GM21381 (cell line): ENCODE data around the gene MYBPC1.

Experiments used
- ATAC-seq: cut with Tn5 transposase; IDR thresholded peaks from one replicate; pipeline ENCODE4 v1.9.1; 2021; ENCODE audit warnings: mild to moderate bottlenecking, moderate library complexity; ENCODE audit not compliant: unreplicated experiment

The MYBPC1 gene

DNA sequence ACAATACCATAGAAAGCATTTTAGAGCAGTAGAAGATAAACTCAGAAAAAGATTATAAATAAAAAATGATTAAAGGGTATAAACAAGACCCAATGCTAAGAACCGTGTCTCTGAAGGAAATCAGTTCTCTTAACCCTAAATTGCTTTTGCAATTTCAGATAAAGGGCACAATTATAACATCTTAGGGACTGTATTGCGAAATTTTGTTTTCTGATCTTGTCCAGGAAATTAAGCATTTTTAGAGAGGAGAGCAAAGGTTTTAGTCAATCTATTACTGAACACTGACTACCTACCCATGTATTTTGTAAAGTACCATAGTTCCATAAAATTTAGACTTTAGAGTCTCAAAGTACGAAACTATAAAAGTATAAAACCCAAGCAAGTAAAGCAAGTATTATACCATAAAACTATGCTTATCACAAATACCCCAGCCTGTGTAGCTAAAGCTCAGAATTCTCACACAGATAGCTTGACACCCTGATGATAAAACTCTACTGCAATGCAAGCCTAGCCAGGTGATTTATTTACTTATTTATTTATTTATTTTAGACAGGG is 95.8 kb downstream of the MYBPC1 start:
- no peak for ATAC-seq

DNA sequence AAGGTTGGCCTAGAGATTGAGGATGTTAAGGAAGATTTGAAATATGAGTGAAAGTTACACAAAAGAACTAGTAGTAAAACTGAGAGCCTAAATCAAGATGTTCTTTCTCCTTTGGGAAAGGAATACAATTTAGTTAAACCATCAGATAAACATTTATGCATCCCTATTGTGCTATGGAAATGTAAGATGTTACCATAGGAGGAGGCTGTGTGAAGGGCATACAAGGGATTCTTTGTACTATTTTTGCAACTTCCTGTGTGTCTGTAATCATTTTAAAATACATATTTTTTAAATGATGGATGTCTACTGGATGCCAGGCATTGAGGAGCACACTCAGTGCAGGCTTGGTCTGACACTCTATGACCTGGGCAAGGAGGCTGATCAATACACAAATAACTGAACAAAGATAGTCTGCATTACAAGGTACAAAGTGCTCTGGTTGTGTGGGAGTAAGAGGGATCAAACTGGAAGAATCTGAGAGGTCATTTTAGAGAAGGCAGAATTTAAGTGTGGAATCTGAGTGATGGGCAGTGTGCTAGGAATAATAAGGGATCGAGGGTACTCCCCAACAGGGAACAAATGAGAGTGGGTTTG is 96.8 kb downstream of the MYBPC1 start:
- no peak for ATAC-seq

DNA sequence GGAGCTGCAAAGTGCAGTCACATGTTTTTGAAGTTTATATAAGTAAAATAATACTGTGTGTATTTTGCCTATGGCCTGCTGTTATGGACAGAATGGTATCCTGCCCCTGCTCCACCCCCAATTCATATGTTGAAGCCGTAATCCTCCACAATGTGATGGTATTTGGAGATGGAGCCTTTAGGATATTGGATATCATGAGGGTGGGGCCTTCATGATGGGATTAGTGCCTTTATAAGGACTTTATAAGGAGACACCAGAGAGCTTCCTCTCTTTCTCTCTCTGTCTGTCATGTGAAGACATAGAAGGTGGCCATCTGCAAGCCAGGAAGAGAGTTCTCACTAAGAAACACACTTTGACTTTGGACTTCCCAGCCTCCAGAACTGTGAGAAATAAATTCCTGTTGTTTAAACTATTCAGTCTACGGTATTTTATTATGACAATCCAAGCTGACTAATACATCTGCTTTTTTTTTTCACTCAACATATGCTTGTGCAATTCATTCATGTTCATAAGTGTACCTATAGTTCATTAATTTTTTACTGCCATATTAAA is 99.6 kb downstream of the MYBPC1 start:
- ATAC-seq = no peak

DNA sequence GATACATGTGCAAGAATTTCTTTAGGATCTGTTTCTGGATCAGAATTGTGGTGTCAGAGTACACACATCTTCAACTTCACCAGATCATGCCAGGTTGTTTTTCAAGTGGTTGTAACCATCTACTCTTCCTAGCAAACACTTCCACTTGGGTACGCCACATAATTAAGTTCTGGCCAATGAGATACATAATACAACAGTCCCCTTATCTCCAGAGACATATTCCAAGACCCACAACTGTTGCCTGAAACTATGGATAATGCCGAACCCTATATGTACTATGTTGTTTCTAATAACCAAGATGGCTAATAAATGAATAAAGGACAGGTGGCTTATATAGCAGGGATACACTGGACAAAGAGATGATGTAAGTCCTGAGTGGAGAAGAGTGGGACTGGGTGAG is 100.2 kb downstream of the MYBPC1 start:
- ATAC-seq = no peak

DNA sequence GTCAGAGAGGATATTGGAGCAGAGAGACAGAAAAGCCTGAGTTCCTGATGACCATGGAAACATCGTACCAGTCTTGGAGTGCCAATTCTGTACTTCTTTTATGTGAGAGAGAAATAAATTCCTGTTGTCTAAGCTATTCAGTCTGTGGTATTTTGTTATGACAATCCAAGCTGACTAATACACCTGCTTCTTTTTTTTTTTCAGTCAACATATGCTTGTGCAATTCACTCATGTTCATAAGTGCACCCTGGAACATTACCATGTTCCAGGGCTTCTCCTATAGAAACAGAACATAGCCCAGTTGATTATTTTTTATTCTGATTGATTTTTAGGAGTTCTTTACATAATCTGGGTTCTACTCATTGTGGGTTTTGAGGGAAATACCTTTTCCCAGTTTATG is 100.9 kb downstream of the MYBPC1 start:
- no peak for ATAC-seq

DNA sequence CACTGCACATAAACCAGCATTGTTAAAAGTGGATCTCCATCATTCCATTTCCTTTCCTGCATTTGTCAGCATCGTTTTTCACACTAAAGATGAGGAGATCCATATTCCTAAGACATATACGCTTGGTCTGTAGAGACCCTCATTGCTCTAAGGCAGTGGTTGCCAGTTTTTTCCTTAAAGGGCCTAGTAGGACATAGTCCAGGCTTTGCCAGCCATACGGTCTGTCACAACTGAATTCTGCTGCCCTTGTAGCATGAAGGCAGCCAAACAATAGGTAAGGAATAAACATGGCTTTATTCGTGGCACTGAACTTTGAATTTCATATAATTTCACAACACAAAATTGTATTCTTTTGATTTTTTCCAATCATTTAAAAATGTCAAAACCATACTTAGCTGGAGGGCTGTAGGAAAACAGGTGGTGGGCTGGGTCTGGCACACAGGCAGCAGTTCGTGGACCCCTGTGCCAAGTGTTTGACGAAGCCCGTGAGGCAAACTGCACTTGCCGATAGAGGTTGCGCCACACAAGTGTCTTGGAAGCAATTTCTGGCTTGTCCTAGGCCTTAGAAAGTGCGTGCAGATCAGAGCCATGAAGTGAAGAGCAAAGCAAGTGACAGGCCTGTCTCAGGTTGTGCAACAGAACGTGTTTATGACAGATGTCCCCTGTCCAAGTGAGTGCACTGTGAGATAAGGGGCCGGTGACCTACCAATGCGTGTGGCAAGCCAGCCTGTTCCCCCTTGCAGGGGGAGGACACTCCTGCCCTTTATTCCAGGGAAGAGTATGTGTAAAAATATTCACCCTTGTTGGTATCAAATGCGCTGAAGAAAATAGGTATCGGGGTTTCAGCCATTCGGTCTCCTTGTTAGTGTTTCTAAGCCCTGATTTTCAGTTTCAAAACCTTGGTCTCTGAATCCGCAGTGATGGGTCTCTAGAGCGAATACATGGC is 101.8 kb downstream of the MYBPC1 start:
- no peak for ATAC-seq

DNA sequence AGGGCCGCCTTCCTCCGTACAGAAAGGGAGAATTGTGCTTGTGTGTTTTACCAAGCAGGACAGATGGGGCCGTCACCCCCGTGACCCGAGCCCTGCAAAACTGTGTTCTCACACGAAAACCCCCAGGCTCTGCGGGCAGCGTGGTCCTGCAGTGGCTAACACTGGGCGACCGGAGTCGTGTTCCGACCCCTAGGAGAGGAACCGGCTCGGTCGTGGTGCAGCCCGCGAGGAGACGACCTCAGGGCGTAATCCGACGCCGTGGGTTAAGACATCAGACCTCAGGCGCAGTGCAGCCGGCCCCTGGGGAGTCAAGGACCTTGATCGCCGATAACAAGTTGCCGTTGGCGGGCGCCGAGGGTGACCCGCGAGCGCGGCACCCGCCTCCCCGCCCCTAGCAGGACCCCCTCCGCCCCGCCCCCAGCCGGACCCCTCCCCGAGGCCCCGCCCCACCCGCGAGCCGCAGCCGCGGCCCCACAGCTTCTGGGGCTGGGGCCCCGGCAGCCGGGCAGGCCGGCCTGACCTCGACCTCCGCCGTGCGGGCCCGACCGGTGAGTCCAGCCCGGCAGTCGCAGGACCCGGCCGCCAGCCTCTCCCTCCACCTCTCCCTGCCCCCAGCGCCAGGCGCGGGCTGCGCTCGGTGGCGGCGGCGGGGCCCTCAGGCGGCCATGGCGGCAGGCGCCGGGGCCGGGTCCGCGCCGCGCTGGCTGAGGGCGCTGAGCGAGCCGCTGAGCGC is 102.6 kb downstream of the MYBPC1 start, which contains the start of gene CHPT1:
Gene CHPT1 (plus strand): TSS at position 444 of the 733 bp plus-strand sequence. CDS start 222 bp downstream, at position 666.
- ATAC-seq = peak; percentile 58

DNA sequence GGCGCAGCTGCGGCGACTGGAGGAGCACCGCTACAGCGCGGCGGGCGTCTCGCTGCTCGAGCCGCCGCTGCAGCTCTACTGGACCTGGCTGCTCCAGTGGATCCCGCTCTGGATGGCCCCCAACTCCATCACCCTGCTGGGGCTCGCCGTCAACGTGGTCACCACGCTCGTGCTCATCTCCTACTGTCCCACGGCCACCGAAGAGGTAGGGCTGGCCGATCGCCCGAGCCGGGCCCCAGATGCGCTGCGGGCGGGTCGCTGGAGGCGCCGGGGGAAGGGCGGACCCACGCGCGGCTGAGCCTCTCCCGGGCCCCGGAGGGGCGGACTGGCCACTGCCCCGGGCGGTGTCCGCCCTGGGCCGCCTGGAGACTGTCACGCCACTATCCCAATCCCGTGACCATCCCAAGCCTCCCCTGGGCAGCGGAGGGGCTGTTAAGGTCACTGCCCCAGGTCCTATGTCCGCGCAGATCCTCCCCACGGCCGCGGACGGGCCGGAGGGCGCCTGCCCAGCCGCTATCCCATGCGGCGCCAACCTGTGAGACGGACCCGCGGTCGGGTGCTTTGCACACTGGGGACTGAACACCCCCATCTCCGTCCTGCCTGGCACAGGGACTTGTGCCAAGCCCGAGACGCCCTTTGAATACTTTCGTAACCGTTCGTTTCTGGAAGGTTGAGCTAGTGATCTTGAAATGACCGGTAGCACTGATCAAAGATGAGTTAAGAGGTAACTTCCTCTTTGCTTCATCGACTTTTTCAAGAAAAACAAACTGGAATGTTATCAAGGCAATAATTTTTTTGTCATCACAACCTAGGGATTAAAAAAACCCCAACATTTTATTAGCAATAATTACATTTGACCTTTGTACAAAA is 103.4 kb downstream of the MYBPC1 start:
- ATAC-seq = peak; percentile 32

DNA sequence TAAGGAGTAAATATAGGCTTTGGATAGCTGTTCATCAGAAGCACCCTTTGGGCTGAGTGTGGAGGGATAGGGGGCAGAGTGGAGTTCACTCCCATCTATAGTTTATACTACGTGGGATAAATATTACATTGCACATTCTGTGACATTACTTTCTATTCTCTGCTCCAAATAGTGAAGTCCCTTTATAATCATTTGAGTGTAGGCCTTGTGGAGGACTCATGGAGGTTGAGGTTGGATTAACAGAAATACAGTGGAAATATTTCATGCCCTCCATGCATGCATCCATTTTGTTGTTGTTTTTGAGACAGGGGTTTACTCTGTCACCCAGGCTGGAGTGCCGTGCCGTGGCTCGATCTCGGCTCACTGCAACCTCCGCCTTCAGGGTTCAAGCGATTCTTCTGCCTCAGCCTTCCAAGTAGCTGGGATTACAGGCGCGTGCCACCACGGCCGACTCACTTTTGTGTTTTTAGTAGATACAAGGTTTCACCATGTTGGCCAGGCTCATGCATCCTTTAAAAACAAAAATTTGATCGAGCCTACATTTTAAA is 104.1 kb downstream of the MYBPC1 start:
- no peak for ATAC-seq

DNA sequence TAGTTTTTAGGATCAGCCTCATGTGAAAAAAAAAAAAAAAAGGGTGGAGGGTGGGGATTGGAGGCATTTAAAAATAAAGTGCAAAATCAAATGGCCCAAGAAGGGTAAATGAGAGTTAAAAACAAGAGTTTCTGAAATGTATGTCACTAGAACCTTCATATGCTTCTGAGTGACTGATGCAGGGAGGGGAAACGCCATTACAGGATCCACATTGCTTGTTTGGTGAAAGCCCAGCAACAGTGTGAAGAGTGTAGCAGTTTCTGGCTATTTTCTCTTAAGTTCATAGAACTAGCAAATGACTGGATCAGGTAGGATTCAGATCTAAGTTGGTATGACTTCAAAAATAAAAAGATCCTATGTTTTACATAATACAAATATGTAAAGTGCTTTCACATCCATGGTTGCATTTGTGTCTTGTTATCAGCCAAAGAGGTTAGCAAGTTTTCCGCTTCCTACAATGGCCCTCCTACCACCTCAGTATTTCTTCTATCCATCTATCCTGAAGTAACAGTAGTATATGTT is 105.6 kb downstream of the MYBPC1 start:
- no peak for ATAC-seq

DNA sequence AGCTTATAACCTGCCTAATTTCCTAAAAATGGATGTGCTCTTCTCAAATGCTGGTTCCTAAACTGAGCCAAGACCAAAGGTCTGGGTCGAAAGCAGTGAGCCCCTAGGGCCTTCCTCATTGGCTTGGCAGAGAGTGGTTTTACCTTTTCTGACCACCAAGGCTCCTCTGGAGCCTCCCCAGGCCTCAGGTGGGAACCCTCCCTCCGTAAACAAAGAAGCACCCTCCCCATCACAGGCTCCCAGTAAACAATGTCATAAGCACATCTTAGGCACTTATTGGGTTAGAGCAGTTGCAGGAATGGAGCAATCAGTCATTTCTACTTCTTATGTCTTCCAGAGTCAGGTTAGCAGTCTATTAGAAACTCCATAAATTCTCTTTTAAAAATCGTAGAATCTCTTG is 108.7 kb downstream of the MYBPC1 start:
- ATAC-seq = no peak

DNA sequence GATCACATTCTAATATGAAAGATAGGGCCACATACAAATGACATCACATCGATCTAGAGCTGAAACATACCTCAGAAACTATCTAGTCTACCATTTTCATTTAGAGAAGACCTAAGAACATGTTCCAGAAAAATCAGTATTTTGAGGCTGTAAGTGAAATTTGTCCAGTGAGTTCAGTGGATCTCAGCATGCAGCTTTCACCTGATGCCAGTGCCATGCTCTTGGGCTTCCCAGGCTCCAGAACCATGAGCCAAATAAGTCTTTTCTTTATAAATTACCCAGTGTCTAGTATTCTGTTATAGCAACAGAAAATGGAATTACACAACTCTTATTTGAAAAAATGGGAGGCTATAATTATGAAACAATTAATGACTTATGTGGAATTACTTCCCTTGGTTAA is 111.6 kb downstream of the MYBPC1 start:
- ATAC-seq = no peak

DNA sequence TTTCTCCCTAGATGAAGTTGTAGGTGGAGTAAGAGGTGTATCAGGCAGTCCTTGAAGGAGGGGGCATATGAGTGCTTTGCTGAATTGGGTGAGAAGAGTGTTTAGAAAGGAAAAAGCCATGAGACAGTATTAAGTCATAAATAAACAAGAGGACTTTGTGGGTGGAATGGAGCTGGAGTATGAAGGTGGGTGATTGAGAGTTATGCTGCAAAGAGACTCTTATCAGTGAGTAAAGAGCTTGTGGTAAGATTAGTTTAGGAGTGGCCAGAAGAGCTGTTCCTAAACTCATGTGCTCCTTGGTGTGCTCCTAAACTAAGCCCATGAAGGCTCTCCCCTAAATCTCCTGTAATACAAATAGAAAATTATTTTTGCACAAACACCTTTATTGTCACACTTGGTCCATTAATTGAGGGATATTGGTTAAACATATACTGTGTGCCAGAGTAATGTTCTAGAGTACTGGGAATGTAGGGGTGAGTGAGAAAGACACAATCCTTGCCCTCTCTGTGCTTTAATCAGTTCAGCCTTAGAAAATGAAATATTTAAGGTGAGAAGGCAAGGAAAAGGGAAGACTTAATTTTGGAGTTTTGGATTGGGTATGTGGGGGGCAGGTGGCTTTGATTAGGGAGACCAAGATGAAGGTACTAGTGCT is 112.5 kb downstream of the MYBPC1 start:
- ATAC-seq = no peak

DNA sequence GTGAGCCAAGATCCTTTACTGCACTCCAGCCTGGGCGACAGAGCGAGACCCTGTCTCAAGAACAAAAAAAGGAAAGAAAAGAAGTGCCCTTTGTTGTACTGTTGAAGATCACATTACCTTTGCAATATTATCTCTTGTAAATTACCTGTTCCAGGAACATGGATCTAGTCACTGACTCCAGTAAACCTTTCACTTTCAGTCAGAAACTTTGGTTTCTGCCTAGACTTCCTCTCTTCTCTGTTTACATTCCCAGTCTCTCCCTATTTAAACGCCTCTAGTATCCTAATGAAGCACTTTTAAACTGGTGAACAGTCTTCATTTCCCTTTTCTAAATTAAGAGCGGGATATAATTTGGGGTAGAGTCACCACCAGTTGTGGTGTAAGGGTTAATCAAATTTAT is 115.5 kb downstream of the MYBPC1 start:
- ATAC-seq = no peak

DNA sequence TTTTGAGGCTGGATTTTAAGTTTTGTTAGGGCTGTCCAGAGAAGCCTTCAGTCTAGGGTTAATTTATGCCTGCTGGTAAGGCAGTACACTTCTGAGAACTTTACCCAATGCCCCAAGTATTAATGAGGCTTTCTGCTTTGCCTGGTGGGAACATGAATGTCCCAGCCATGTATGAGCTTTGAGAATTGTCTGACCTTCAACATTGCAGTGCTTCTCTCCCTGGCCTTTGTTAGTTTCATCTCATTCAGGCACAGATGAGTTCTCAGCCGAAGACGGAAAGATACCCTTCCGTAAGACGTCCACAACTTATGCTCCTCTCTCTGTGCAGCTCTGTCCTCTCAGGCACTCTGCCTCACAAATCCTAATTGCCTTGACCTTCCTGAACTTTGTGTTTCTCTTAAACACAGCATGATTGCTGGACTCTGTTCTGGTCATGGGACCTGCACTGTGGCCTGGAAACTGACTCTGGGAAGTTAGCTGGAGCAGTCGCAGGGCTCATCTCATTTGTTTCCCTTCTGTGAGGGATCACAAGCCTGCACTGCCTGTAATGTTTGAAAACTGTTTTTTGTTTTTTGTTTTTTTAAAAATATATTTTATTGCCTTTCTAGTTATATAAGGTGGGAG is 118.4 kb downstream of the MYBPC1 start:
- no peak for ATAC-seq

DNA sequence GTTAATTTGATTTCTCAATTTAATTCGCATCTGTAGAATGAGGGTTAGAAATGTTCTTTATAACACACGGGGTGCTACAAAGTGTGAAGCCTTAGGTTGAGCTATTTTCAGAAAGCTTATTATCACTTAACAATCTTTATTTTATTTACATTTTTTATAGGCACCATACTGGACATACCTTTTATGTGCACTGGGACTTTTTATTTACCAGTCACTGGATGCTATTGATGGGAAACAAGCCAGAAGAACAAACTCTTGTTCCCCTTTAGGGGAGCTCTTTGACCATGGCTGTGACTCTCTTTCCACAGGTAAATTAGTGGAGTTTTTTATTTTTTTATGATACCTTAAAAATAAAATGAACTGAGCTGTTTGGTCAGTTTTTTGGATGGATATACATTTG is 119.2 kb downstream of the MYBPC1 start:
- ATAC-seq = no peak

DNA sequence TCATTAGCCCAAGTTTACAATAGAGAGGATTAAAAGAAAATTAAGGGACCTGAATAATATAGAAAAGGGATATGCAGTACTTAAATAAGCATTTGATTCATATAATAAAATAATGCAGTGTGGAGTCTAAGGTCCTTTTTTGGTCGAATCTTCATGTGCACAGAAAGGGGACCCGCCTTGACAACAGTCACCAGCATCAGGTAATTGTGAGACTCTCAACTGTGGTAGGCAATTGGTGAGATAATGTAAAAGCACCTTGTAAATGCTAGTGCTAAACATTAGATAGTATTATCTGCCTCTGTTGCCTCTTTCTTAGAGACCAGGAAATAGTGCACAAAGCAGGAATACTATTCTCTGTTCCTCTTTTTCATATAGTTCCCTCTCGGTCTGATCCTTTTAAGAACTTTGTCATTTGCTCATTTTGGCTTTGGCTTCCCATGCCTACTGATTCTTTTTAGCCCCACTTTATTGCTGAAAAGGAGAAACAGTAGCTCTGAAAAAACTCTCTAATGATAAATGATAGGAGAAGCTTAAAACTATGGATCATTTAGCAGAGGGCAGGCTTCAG is 120.2 kb downstream of the MYBPC1 start:
- ATAC-seq = no peak

DNA sequence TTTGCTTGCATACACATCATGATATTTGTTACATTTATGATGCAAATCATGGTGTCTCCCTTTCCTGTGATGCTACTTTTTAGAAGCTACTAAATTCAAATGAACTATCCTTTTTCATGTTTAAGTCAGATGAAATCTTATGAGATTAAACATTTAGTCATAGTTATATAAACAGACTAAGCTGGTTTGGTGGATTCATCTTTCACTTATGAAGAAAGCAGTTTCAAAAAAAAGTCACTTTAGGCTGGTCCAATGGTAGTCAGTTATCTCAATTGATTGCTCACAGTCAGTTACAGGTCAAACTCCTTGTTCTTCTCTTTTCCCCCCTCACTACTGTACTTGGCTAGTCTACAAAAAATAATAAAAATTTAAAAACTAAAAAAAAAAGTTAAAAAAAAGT is 124.8 kb downstream of the MYBPC1 start:
- no peak for ATAC-seq
